Inferior parietal cortex (tissue), 1 donor: ENCODE data around the gene ARHGEF2.
A peak's percentile ranks its signal among the peaks of the same experiment; 100 is the strongest.
"Not testable (repeated sequence)": the region's sequence is repeated elsewhere in the genome, so short reads cannot be mapped to it uniquely, and the experiment has no call there.

Experiments
- DNase-seq: peaks from one replicate; pipeline ENCODE4 v3.0.0-alpha.2; 2016; ENCODE audit errors: extremely low spot score

The ARHGEF2 gene

GRCh38 chr1:155990005-155990739 lies 11.8 kb upstream of the ARHGEF2 start:
- DNase-seq = no peak

GRCh38 chr1:155989242-155990004 lies 11.1 kb upstream of the ARHGEF2 start:
- peak; percentile 89 for DNase-seq

- not testable (repeated sequence) for DNase-seq
Observed at GRCh38 chr1:155984903-155985645, 6.7 kb upstream of the ARHGEF2 start.

GRCh38 chr1:155984341-155984740 lies 6.0 kb upstream of the ARHGEF2 start:
- no peak for DNase-seq

GRCh38 chr1:155983191-155984024 lies 5.1 kb upstream of the ARHGEF2 start:
- DNase-seq = no peak

GRCh38 chr1:155982106-155982505 lies 3.8 kb upstream of the ARHGEF2 start:
- DNase-seq = no peak

- no peak for DNase-seq
Observed at GRCh38 chr1:155981266-155982088, 3.1 kb upstream of the ARHGEF2 start.

- no peak for DNase-seq
Observed at GRCh38 chr1:155979597-155980343, 1.4 kb upstream of the ARHGEF2 start.

- no peak for DNase-seq
Observed at GRCh38 chr1:155978973-155979429, 654 bp upstream of the ARHGEF2 start.

- no peak for DNase-seq
Observed at GRCh38 chr1:155977690-155978324, 540 bp downstream of the ARHGEF2 start.

- DNase-seq = no peak
Observed at GRCh38 chr1:155976913-155977689, 1.2 kb downstream of the ARHGEF2 start.

GRCh38 chr1:155976062-155976912 lies 2.1 kb downstream of the ARHGEF2 start:
- no peak for DNase-seq

GRCh38 chr1:155975375-155976061 lies 2.8 kb downstream of the ARHGEF2 start:
- DNase-seq = no peak

- no peak for DNase-seq
Observed at GRCh38 chr1:155974208-155975115, 3.9 kb downstream of the ARHGEF2 start.

GRCh38 chr1:155973723-155974122 lies 4.6 kb downstream of the ARHGEF2 start:
- no peak for DNase-seq
